HL-60 (cell line): ENCODE data around the gene DNAJC25.

ENCODE experiments used
- CTCF ChIP-seq: IDR thresholded peaks from one replicate; pipeline ENCODE4 v1.5.1; 2011; ENCODE audit warnings: low read length, control low read depth, inconsistent platforms; ENCODE audit not compliant: insufficient read depth
- GABPA ChIP-seq: IDR thresholded peaks from 2 replicates; pipeline ENCODE4 v1.6.1; 2012; ENCODE audit warnings: low read depth
- POLR2AphosphoS5 ChIP-seq: IDR thresholded peaks from 2 replicates; pipeline ENCODE4 v1.6.1; 2012; ENCODE audit warnings: low read depth
- REST ChIP-seq: IDR thresholded peaks from 2 replicates; pipeline ENCODE4 v1.6.1; 2012; ENCODE audit warnings: low read depth; ENCODE audit not compliant: insufficient replicate concordance

GRCh38 chr9:111597852-111598732 lies 33.0 kb upstream of the DNAJC25 start:
- peak; percentile 40 for TF ChIP-seq CTCF
- no peak for TF ChIP-seq POLR2AphosphoS5
- no peak for TF ChIP-seq GABPA
- TF ChIP-seq REST: no peak
